ENCODE data around the gene MLF2.
A peak's percentile ranks its signal among the peaks of the same experiment; 100 is the strongest.

Gene MLF2

GRCh38 chr12:6752921-6753771 is at the start of gene MLF2:
Gene MLF2, minus strand, starts transcription at chr12:6753141. Its CDS starts 807 bp downstream, at chr12:6752334.
- peak; percentile 94 for DNase-seq (ENCODE audit: low read depth)

- DNase-seq (ENCODE audit: low read depth), result no peak
Observed at GRCh38 chr12:6799147-6799546, 46.2 kb upstream of the MLF2 start.

- DNase-seq (ENCODE audit: low read depth), result no peak
Observed at GRCh38 chr12:6796576-6796975, 43.6 kb upstream of the MLF2 start.

- no peak for DNase-seq (ENCODE audit: low read depth)
Observed at GRCh38 chr12:6795088-6795487, 42.1 kb upstream of the MLF2 start.

GRCh38 chr12:6792522-6793201 is 39.7 kb upstream of the MLF2 start:
- no peak for DNase-seq (ENCODE audit: low read depth)

GRCh38 chr12:6791931-6792520 is 39.1 kb upstream of the MLF2 start:
- DNase-seq (ENCODE audit: low read depth), result no peak

GRCh38 chr12:6790496-6791150 is 37.7 kb upstream of the MLF2 start:
- DNase-seq (ENCODE audit: low read depth), result no peak

- peak; percentile 56 for DNase-seq (ENCODE audit: low read depth)
Observed at GRCh38 chr12:6788972-6789924, 36.3 kb upstream of the MLF2 start, which contains the start of gene CD4. Gene CD4, plus strand, starts transcription at chr12:6789528. Its CDS starts 10,611 bp downstream, at chr12:6800139.

- DNase-seq (ENCODE audit: low read depth), result no peak
Observed at GRCh38 chr12:6787309-6787708, 34.4 kb upstream of the MLF2 start.

- no peak for DNase-seq (ENCODE audit: low read depth)
Observed at GRCh38 chr12:6786416-6787094, 33.6 kb upstream of the MLF2 start.

GRCh38 chr12:6784761-6785160 is 31.8 kb upstream of the MLF2 start:
- no peak for DNase-seq (ENCODE audit: low read depth)

- no peak for DNase-seq (ENCODE audit: low read depth)
Observed at GRCh38 chr12:6784296-6784695, 31.4 kb upstream of the MLF2 start.

- no peak for DNase-seq (ENCODE audit: low read depth)
Observed at GRCh38 chr12:6783828-6784227, 30.9 kb upstream of the MLF2 start.

- no peak for DNase-seq (ENCODE audit: low read depth)
Observed at GRCh38 chr12:6782850-6783566, 30.1 kb upstream of the MLF2 start.

GRCh38 chr12:6782119-6782518 is 29.2 kb upstream of the MLF2 start:
- DNase-seq (ENCODE audit: low read depth), result no peak

- no peak for DNase-seq (ENCODE audit: low read depth)
Observed at GRCh38 chr12:6780573-6780972, 27.6 kb upstream of the MLF2 start.

GRCh38 chr12:6779708-6780432 is 26.9 kb upstream of the MLF2 start:
- no peak for DNase-seq (ENCODE audit: low read depth)

- peak; percentile 80 for DNase-seq (ENCODE audit: low read depth)
Observed at GRCh38 chr12:6778574-6779550, 25.9 kb upstream of the MLF2 start.
